LNCaP clone FGC (cell line): ENCODE results near the gene CDC37L1.
A peak's percentile ranks its signal among the peaks of the same experiment; 100 is the strongest.
"Not testable (repeated sequence)": the region's sequence is repeated elsewhere in the genome, so short reads cannot be mapped to it uniquely, and the experiment has no call there.

ENCODE experiments used
- DNase-seq: peaks from one replicate; pipeline ENCODE4 v3.0.0-alpha.2; 2011; ENCODE audit warnings: low read depth
- H3K4me3 ChIP-seq: 2 replicates; pipeline ENCODE4 v1.5.1; 2011; ENCODE audit warnings: mild to moderate bottlenecking, low read depth, low read length, control low read depth
- TF ChIP-seq, protein P1 (sequence below): IDR thresholded peaks from 2 replicates; pipeline ENCODE4 v1.5.1; 2012; ENCODE audit warnings: mild to moderate bottlenecking; ENCODE audit not compliant: control insufficient read depth, insufficient read depth; ENCODE audit errors: extremely low read depth

The CDC37L1 gene

DNA sequence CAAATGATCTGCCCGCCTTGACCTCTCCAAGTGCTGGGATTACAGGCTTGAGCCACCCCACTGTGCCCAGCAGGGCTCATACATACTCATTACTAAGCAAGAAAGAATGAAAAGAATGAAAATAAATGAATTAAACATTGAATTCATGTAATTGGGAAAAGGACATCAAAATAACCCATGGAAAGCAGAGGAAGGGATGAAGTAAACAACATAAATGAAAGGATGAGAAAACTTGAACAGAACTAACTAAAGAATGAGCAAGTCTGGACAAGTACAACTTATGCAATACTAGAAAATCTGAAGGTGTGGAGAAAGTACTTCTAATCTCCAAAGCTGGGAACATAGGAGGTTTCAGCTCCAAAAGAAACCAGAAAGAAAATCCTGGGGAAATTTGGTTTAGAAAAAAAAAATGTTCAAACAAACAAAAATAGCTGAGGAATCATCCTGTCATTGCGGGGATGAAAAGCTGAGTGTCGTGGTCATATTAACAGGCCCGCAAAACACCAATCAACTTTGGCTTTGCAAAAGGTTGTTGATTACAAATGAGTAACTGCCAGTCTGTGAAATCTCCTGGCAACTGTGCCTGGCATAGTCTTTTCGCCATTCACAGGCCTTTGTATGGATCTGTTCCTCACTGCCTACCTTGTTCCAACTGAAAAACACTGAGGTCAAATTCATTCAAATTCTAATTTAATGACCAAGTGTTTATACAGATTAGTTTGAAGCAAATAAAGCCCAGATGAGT is 63.9 kb downstream of the CDC37L1 start:
- TF ChIP-seq, protein P1, sequence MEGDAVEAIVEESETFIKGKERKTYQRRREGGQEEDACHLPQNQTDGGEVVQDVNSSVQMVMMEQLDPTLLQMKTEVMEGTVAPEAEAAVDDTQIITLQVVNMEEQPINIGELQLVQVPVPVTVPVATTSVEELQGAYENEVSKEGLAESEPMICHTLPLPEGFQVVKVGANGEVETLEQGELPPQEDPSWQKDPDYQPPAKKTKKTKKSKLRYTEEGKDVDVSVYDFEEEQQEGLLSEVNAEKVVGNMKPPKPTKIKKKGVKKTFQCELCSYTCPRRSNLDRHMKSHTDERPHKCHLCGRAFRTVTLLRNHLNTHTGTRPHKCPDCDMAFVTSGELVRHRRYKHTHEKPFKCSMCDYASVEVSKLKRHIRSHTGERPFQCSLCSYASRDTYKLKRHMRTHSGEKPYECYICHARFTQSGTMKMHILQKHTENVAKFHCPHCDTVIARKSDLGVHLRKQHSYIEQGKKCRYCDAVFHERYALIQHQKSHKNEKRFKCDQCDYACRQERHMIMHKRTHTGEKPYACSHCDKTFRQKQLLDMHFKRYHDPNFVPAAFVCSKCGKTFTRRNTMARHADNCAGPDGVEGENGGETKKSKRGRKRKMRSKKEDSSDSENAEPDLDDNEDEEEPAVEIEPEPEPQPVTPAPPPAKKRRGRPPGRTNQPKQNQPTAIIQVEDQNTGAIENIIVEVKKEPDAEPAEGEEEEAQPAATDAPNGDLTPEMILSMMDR, result no peak
- no peak overlapping the region for H3K4me3 ChIP-seq
- no peak for DNase-seq

DNA sequence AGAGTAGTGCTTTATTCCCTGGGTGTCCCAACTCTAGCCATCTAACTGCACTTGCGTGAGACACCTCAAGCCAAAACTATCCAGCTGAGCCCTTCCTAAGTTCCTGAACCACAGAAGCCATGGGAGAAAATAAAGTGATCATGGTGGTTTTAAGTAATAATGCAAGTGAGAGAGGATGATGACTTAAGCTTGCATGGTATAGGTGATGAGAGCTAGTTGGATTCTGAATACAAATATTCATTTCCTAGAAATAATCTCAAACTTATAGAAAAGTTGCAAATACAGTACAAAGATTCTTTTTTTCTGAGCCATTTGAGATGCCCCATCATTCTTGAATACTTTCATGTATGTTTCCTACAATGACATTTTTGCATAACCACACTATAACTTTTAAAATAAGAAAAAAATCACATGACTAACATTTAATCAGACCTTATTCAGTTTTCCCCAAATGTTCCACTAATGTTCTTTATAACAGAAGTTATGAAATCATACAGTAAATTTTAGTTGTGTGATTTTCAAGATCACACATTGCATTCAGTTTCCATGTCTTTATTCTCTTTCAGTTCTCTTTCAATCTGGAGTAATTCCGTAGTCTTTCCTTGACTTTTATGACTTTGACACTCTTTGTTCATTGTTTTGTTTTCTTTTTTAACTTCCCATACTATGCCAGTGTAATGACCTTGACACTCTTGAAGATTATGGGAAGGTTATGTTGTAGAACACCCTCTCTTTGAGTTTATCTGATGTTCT is 67.1 kb downstream of the CDC37L1 start:
- DNase-seq, result no peak
- no peak overlapping the region for H3K4me3 ChIP-seq
- TF ChIP-seq, protein P1, result no peak

DNA sequence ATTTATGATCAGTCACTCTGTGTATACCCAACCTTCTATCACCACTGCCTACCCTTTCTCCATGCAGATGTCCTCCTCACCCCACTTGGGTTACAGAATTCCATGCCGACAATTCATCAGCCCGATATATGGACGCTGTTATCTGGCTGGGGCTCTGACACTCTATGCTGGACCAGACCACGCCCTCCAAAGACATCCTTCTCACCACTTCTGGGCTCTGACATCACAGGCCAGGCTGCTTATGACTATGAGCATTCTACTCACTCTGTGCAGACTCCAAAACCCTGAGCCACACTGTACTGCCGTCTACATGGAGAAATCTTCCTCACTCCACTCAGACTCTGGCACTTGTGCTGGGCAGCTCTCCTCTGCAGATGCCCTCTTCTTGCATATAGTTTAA is 69.2 kb downstream of the CDC37L1 start:
- no peak overlapping the region for H3K4me3 ChIP-seq
- TF ChIP-seq, protein P1, result no peak

DNA sequence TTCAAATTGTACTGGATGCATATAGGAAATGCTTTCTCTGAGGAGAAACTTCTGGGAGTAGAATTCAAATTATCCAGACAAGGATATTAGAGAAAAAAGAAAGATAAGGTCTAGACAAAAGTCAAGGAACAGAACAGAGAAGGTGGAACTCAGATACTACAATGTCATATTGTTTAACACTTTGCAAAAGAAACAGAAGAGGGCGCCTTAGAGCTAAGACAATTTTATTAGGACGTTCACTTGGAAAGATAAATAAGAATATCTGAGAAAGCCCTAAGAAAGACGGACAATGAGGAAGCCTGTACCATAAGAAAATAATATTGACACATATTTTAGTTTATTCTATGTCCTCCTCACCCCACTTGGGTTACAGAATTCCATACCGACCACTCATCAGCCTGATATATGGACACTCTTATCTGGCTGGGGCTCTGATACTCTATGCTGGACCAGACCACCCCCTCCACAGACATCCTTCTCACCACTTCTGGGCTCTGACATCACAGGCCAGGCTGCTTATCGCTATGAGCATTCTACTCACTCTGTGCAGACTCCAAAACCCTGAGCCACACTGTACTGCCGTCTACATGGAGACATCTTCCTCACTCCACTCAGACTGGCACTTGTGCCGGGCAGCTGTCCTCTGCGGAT is 70.8 kb downstream of the CDC37L1 start:
- no peak for DNase-seq

More for the DNA sequence above, 69.2 kb downstream of the CDC37L1 start:
- DNase-seq, result no peak

DNA sequence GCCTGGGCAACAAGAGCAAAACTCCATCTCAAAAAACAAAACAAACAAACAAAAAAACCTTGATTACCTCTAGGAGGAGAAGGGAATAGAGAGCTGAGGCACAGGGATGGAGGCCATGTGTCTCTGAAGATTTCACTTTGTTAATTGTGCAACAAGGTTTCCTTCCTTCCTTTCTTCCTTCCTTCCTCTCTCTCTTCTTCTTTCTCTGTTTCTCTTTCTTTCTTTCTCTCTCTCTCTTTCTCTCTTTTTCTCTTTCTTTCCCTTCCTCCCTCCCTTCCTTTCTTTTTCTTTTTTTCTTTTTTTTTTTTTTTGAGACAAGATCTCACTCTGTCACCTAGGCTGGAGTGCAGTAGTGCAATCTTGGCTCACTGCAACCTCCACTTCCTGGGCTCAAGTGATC is 75.2 kb downstream of the CDC37L1 start:
- H3K4me3 ChIP-seq, DNase-seq: not testable (repeated sequence)

More for the DNA sequence above, 70.8 kb downstream of the CDC37L1 start:
- TF ChIP-seq, protein P1, result peak; percentile 69
- no peak overlapping the region for H3K4me3 ChIP-seq

DNA sequence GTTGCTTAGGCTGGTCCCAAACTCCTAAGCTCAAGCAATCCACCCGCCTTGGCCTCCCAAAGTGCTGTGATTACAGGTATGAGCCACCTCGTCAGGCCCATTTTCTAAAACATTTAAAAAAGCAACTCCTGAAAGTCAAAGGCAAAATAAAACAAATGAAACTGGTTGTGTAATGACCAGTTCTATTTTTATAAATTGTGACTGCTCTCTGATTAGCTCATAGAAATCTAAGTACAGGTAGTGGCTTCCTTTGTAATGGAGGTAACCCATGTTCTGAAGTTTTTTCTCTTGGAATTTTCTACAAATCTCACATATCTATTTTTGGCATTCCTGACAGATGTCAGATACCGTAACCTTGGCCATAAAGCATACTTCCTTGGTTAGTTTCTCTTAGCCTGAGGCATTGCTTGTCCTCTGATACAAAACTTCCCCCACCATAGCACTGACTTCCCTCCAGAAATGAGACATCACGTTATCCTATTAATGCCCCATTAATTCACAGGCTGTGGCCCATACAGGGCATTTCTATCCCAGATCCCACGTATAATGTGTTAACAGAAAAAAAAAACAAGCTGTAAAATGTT is 75.7 kb downstream of the CDC37L1 start:
- no peak for DNase-seq
- TF ChIP-seq, protein P1, result no peak
- H3K4me3 ChIP-seq, result no peak overlapping the region

DNA sequence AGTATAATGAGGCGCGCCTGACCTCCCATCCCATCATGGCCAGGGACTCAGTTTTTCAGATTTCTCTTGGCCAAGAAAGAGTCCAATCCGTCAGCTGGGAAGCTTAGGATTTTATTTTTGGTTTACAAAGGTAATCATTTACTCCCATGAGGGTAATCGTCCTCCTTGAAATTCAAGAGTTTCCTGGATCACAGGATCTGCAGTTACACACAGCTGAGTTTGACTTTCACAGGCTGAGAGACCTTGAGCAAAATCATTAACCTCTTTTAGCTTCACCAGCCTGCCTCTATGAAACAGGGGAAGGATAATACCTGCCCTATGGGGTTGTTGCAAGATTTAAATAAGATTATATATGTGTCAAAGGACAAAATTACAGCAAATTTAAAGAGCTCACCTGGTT is 77.1 kb downstream of the CDC37L1 start:
- no peak for DNase-seq
- no peak overlapping the region for H3K4me3 ChIP-seq
- TF ChIP-seq, protein P1, result no peak
